Measurements from ENCODE around the gene PTPRN. TPM values are rescaled to one million over a fixed set of nuclear protein-coding genes. Genes with fewer than 3 reads are reported as not detected.

The PTPRN gene
- total and polyA plus RNA-seq, 10 of the 15 experiments (the other 5 are each of a cell fraction or from before 2014, with no cell fraction given), result 0.28 to 0.69 TPM; not detected in 8

DNA sequence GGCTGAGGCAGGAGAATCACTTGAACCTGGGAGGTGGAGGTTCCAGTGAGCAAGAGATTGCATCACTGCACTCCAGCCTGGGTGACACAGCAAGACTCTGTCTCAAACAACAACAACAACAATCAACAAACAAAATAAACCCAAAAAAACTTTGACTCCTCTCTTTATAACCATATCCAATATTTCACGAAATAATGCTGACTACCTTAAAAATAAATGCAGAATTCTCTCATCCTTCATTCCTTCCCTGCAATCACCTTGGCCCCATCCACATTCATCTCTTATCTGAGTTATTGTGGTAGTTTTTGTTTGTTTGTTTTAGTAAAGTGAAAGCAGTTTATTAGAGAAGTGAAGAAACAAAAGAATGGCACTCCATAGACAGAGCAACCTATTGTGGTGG lies 3.2 kb downstream of the PTPRN start:
- BruUV-seq (replicated peaks), result no TSS peak
- no peak for DNase-seq (ENCODE audit: low read depth, low spot score)
- intact Hi-C loops (cut with micrococcal nuclease; ENCODE audit: unreplicated experiment), result no loop called here
- CTCF ChIA-PET, result interaction anchor here (1.4 kb wide), 1 partner anchor 151 kb away, joined by 3 read pairs; no protein-coding TSS in a partner anchor
- no peak for FAIRE-seq
- no peak overlapping the region for H3K9ac ChIP-seq (ENCODE audit: control insufficient read depth, insufficient read depth, low read length)
- H3K79me2 ChIP-seq (ENCODE audit: control insufficient read depth, insufficient read depth, low read length), result no peaks in the 10 kb centered on the region
- H3K4me3 ChIP-seq, result no peak overlapping the region
- RAD21 ChIA-PET (ENCODE audit: unreplicated experiment), result no interaction called here
- in situ Hi-C loops (cut with MboI), result no loop called here
- H3K27me3 ChIP-seq (replicated peaks in 1 of 2; ENCODE audit: control insufficient read depth in 2 of 2, insufficient read depth in 2 of 2, low read length in 1 of 2), result peaks cover 2 to 5% of the 10 kb centered on the region in 2 experiments; a peak in 2 of 4 replicates
- H3K27ac ChIP-seq (ENCODE audit: control insufficient read depth, insufficient read depth), result no peak overlapping the region
- 0% methylated on average over 1 of the region's 1 CpG for WGBS (ENCODE audit: insufficient coverage, insufficient replicate concordance, low lambda C conversion rate, missing lambda C conversion rate)
- no peaks in the 10 kb centered on the region for H3K36me3 ChIP-seq (ENCODE audit: control insufficient read depth in 2 of 2, insufficient read depth in 2 of 2, low read length in 1 of 2)
- no peak overlapping the region for H3K4me2 ChIP-seq (ENCODE audit: control insufficient read depth, insufficient read depth)
- no peaks in the 10 kb centered on the region for H4K20me1 ChIP-seq (ENCODE audit: control insufficient read depth, insufficient read depth)
- no peak overlapping the region for H2AFZ ChIP-seq (ENCODE audit: control insufficient read depth, low read depth, low read length)
- TF ChIP-seq YBX1 (IDR thresholded peaks at IDR 0.05) (no peak), SUZ12 (IDR thresholded peaks at IDR 0.05; ENCODE audit: unreplicated experiment) (no peak), STAT1 (conservative IDR thresholded peaks at IDR 0.05) (no peak), PML (IDR thresholded peaks at IDR 0.05; ENCODE audit: low read length) (no peak), RFX5 (IDR thresholded peaks at IDR 0.05; ENCODE audit: low read depth, low read length) (no peak), SMARCA5 (IDR thresholded peaks at IDR 0.05) (no peak), TAF1 (IDR thresholded peaks at IDR 0.05; ENCODE audit: borderline replicate concordance, low read depth, low read length) (no peak), ZSCAN29 (IDR thresholded peaks at IDR 0.05) (no peak), ZNF274 (IDR thresholded peaks at IDR 0.05; ENCODE audit: insufficient read depth, insufficient read length) (no peak), HCFC1 (IDR thresholded peaks at IDR 0.05; ENCODE audit: low read length) (no peak)
- TF ChIP-seq, protein P1, sequence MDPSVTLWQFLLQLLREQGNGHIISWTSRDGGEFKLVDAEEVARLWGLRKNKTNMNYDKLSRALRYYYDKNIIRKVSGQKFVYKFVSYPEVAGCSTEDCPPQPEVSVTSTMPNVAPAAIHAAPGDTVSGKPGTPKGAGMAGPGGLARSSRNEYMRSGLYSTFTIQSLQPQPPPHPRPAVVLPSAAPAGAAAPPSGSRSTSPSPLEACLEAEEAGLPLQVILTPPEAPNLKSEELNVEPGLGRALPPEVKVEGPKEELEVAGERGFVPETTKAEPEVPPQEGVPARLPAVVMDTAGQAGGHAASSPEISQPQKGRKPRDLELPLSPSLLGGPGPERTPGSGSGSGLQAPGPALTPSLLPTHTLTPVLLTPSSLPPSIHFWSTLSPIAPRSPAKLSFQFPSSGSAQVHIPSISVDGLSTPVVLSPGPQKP (IDR thresholded peaks at IDR 0.05; ENCODE audit: low read depth, low read length), result no peak
- no peaks in the 10 kb centered on the region for H3K4me1 ChIP-seq (ENCODE audit: control insufficient read depth, insufficient read depth, low read length)
- SMC1A ChIA-PET (ENCODE audit: uncharacterized antibody, unreplicated experiment), result no interaction called here
- ATAC-seq, result no peak
- H3K9me3 ChIP-seq (replicated peaks; ENCODE audit: control insufficient read depth, insufficient read depth, low read length), result no peaks in the 10 kb centered on the region
- POLR2A ChIA-PET, result no interaction called here

Measured in GM12878 (cell line).